Ishikawa (cell line): ENCODE data around the gene UBE2C.

ENCODE experiments used
- CEBPB ChIP-seq: IDR thresholded peaks from 2 replicates; pipeline ENCODE4 v1.6.1; 2012
- CREB1 ChIP-seq: IDR thresholded peaks from 2 replicates; pipeline ENCODE4 v1.6.1; 2012; ENCODE audit warnings: low read depth
- EGR1 ChIP-seq: IDR thresholded peaks from 2 replicates; pipeline ENCODE4 v1.6.1; 2012
- EP300 ChIP-seq: IDR thresholded peaks from 2 replicates; pipeline ENCODE4 v1.6.1; 2012; ENCODE audit warnings: borderline replicate concordance
- FOXM1 ChIP-seq: IDR thresholded peaks from 2 replicates; pipeline ENCODE4 v1.6.1; 2012; ENCODE audit warnings: low read depth, borderline replicate concordance
- MAX ChIP-seq: IDR thresholded peaks from 2 replicates; pipeline ENCODE4 v1.6.1; 2012
- NFIC ChIP-seq: IDR thresholded peaks from 2 replicates; pipeline ENCODE4 v1.6.1; 2012
- RAD21 ChIP-seq: IDR thresholded peaks from 2 replicates; pipeline ENCODE4 v1.6.1; 2012; ENCODE audit warnings: low read depth
- TAF1 ChIP-seq: IDR thresholded peaks from 2 replicates; pipeline ENCODE4 v1.6.1; 2012; ENCODE audit warnings: low read depth, mild to moderate bottlenecking
- TCF12 ChIP-seq: IDR thresholded peaks from 2 replicates; pipeline ENCODE4 v1.6.1; 2012; ENCODE audit warnings: low read depth
- TEAD4 ChIP-seq: IDR thresholded peaks from 2 replicates; pipeline ENCODE4 v1.6.1; 2012
- YY1 ChIP-seq: IDR thresholded peaks from 2 replicates; pipeline ENCODE4 v1.6.1; 2012; ENCODE audit warnings: low read depth
- ZBTB7A ChIP-seq: IDR thresholded peaks from 2 replicates; pipeline ENCODE4 v1.6.1; 2012; ENCODE audit warnings: low read depth
- TF ChIP-seq, protein P1 (sequence below): IDR thresholded peaks from 2 replicates; pipeline ENCODE4 v1.6.1; 2012; ENCODE audit warnings: low read depth, mild to moderate bottlenecking
- TF ChIP-seq, protein P2 (sequence below): IDR thresholded peaks from 2 replicates; pipeline ENCODE4 v1.6.1; 2012

The UBE2C gene

DNA sequence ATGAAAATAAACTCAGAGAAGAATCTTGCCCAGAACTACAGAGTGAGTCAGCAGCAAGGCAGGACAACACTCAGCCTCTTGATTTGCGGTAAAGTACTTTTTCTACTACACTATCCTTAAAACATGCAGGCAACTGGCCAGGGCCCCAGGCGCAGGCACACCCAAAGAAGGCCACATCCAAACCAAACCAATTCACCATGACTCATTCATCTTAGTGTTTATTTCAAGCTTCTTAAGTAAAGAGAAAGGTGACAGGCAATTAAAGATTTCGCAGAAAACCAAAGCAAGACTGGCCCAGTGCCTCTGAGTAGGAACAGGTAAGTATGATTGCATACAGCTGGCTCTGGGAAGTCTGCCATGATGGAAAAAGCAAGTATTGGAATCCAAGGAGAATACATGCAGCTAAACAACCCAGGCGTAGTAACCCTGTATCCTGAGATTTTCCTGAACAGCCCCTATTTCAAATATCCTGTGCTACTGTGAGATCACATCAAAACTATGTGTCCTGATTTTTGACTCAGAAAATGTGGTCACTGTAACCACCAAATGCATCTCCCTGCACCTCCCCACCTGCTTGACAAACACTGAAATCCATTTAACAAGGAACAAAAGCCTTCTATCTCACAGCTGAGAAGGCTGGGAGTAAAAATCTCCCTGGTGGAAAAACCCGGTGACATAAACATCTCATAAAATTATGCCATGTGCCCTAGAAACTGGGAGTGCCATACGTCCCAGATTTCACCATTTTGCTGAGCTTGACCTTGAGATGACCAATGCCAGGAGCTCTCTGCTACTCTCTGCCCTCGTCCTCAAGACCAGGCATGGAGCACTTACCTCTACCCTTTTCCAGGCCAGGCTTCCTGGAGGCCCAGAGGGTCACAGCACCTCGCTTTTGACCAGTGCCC lies 33.2 kb upstream of the UBE2C start:
- peak; percentile 71 for TF ChIP-seq TCF12
- TF ChIP-seq RAD21: no peak
- no peak for TF ChIP-seq CEBPB
- no peak for TF ChIP-seq TEAD4
- TF ChIP-seq ZBTB7A: no peak
- TF ChIP-seq CREB1: no peak
- TF ChIP-seq EP300: peak; percentile 67
- no peak for TF ChIP-seq EGR1
- peak; percentile 51; the same call in 1 of the 2 replicates for TF ChIP-seq YY1
- TF ChIP-seq, protein P1, sequence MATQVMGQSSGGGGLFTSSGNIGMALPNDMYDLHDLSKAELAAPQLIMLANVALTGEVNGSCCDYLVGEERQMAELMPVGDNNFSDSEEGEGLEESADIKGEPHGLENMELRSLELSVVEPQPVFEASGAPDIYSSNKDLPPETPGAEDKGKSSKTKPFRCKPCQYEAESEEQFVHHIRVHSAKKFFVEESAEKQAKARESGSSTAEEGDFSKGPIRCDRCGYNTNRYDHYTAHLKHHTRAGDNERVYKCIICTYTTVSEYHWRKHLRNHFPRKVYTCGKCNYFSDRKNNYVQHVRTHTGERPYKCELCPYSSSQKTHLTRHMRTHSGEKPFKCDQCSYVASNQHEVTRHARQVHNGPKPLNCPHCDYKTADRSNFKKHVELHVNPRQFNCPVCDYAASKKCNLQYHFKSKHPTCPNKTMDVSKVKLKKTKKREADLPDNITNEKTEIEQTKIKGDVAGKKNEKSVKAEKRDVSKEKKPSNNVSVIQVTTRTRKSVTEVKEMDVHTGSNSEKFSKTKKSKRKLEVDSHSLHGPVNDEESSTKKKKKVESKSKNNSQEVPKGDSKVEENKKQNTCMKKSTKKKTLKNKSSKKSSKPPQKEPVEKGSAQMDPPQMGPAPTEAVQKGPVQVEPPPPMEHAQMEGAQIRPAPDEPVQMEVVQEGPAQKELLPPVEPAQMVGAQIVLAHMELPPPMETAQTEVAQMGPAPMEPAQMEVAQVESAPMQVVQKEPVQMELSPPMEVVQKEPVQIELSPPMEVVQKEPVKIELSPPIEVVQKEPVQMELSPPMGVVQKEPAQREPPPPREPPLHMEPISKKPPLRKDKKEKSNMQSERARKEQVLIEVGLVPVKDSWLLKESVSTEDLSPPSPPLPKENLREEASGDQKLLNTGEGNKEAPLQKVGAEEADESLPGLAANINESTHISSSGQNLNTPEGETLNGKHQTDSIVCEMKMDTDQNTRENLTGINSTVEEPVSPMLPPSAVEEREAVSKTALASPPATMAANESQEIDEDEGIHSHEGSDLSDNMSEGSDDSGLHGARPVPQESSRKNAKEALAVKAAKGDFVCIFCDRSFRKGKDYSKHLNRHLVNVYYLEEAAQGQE: no peak
- 0 out of 2 replicates have a peak, but pooled peaks have one; percentile 13 for TF ChIP-seq MAX
- TF ChIP-seq, protein P2, sequence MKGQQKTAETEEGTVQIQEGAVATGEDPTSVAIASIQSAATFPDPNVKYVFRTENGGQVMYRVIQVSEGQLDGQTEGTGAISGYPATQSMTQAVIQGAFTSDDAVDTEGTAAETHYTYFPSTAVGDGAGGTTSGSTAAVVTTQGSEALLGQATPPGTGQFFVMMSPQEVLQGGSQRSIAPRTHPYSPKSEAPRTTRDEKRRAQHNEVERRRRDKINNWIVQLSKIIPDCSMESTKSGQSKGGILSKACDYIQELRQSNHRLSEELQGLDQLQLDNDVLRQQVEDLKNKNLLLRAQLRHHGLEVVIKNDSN: no peak
- no peak for TF ChIP-seq FOXM1
- TF ChIP-seq TAF1: no peak
- TF ChIP-seq NFIC: peak; percentile 87

DNA sequence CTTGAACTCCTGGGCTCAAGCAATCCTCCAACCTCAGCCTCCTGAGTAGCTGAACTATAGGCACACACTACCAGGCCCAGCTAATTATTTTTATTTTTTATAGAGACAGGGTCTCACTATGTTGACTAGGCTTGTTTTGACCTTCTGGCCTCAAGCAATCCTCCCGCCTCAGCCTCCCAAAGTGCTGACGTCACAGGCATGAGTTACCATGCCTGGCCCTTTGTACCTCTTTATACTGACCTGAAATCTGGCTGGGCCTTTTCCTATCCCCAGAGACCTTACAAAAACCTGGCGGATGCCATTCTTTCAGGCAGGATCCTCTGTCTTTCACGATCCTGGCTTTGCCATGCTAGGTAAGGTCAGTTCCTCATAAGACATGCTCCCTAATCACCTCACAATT lies 32.3 kb upstream of the UBE2C start:
- TF ChIP-seq TAF1: no peak
- no peak for TF ChIP-seq ZBTB7A
- no peak for TF ChIP-seq CEBPB
- TF ChIP-seq CREB1: no peak
- TF ChIP-seq EP300: no peak
- no peak for TF ChIP-seq EGR1
- TF ChIP-seq MAX: no peak
- no peak for TF ChIP-seq YY1
- TF ChIP-seq TCF12: no peak
- TF ChIP-seq FOXM1: no peak
- TF ChIP-seq TEAD4: no peak
- TF ChIP-seq RAD21: no peak
- TF ChIP-seq NFIC: no peak
- TF ChIP-seq, protein P1: no peak
- TF ChIP-seq, protein P2: no peak

DNA sequence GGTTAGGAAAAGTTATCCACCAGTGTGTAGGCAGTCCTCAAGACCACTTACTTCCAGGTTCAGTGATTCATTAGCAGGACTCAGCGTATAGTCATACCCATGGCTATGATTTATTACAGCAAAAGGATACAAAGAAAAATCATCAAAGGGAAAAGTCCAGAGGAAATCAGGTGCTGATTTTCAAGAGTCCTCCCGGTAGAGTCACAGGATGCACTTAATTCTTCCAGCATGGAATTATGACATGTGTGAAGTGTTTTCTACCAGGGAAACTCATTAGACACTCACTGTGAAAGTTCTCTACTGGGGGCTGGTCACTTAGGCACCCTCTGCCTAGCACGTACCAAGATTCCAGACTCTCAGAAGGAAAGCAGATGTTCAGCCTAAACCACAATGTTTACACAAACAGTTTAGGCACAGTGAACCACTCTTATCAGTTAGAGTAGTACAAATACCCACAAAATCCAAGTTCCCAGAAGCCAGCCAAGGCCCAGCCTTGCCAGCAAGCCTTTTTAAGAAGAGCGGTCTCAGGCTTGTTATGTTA lies 31.0 kb upstream of the UBE2C start:
- TF ChIP-seq NFIC (no peak), FOXM1 (no peak), RAD21 (no peak), TEAD4 (no peak), EGR1 (no peak), ZBTB7A (no peak), CREB1 (no peak), TAF1 (no peak), CEBPB (no peak), MAX (no peak), YY1 (no peak), EP300 (no peak), TCF12 (no peak)
- TF ChIP-seq, protein P1: no peak
- TF ChIP-seq, protein P2: no peak
